Neuronal stem cell (in vitro differentiated cells): Measurements from ENCODE around the gene SGK1.

ENCODE experiments used
- DNase-seq: peaks from one replicate; pipeline ENCODE4 v3.0.0-alpha.2; 2013; ENCODE audit warnings: low spot score
- H2AFZ ChIP-seq: one replicate; pipeline ENCODE4 v1.6.1; 2013; ENCODE audit warnings: mild to moderate bottlenecking, low read length, inconsistent platforms
- H2AK5ac ChIP-seq: 2 replicates; pipeline ENCODE4 v1.6.1; 2013; ENCODE audit warnings: low read depth, mild to moderate bottlenecking, inconsistent platforms, low read length, moderate library complexity, mixed read lengths
- H2BK120ac ChIP-seq: 2 replicates; pipeline ENCODE4 v1.6.1; 2013; ENCODE audit warnings: low read depth, mild to moderate bottlenecking, inconsistent platforms, low read length, moderate library complexity, mixed read lengths
- H2BK12ac ChIP-seq: one replicate; pipeline ENCODE4 v1.6.1; 2013; ENCODE audit warnings: low read length, inconsistent platforms
- H2BK15ac ChIP-seq: 2 replicates; pipeline ENCODE4 v1.6.1; 2013; ENCODE audit warnings: mild to moderate bottlenecking, low read length, inconsistent platforms, mixed read lengths
- H2BK5ac ChIP-seq: one replicate; pipeline ENCODE4 v1.6.1; 2013; ENCODE audit warnings: inconsistent platforms, mild to moderate bottlenecking, low read length, moderate library complexity
- H3K14ac ChIP-seq: one replicate; pipeline ENCODE4 v1.6.1; 2013; ENCODE audit warnings: low read length, inconsistent platforms
- H3K18ac ChIP-seq: 2 replicates; pipeline ENCODE4 v1.6.1; 2013; ENCODE audit warnings: low read length, inconsistent platforms
- H3K23ac ChIP-seq: 2 replicates; pipeline ENCODE4 v1.6.1; 2013; ENCODE audit warnings: low read depth, mild to moderate bottlenecking, mixed read lengths, low read length, inconsistent platforms; ENCODE audit not compliant: poor library complexity
- H3K27ac ChIP-seq: replicated peaks from 3 replicates; pipeline ENCODE4 v1.5.1; 2013; ENCODE audit warnings: low read length, inconsistent platforms
- H3K27me3 ChIP-seq, 3 experiments: 2 replicates each; pipeline ENCODE4 v1.6.1; 2013; ENCODE audit warnings: low read length in 3 of 3, mild to moderate bottlenecking in 2 of 3, inconsistent platforms in 1 of 3, low read depth in 1 of 3, mixed read lengths in 1 of 3, moderate library complexity in 1 of 3; ENCODE audit not compliant: control insufficient read depth in 3 of 3, insufficient read depth in 3 of 3
- H3K36me3 ChIP-seq, 2 donors: replicated peaks in 1 of 2; 2 replicates each; pipeline ENCODE4 v1.6.1; 2013; ENCODE audit warnings: low read length in 2 of 2; ENCODE audit not compliant: control insufficient read depth in 2 of 2, insufficient read depth in 2 of 2
- H3K4ac ChIP-seq: 2 replicates; pipeline ENCODE4 v1.6.1; 2013; ENCODE audit warnings: inconsistent platforms, mild to moderate bottlenecking, low read length, moderate library complexity
- H3K4me1 ChIP-seq, 2 donors: 1 replicate in 1 of 2; 2 replicates in 1 of 2; pipeline ENCODE4 v1.6.1; 2013; ENCODE audit warnings: low read length in 2 of 2, low read depth in 1 of 2; ENCODE audit not compliant: control insufficient read depth in 2 of 2, insufficient read depth in 1 of 2
- H3K4me2 ChIP-seq: one replicate; pipeline ENCODE4 v1.6.1; 2013; ENCODE audit warnings: mild to moderate bottlenecking, low read length, inconsistent platforms; ENCODE audit not compliant: insufficient read depth, poor library complexity, severe bottlenecking
- H3K4me3 ChIP-seq, 2 donors: 2 replicates each; pipeline ENCODE4 v1.5.1; 2013; ENCODE audit warnings: low read length in 2 of 2, mild to moderate bottlenecking in 2 of 2, inconsistent platforms in 1 of 2, moderate library complexity in 1 of 2
- H3K79me1 ChIP-seq: one replicate; pipeline ENCODE4 v1.6.1; 2013; ENCODE audit warnings: low read depth, mild to moderate bottlenecking, inconsistent platforms, low read length, moderate library complexity
- H3K9ac ChIP-seq: one replicate; pipeline ENCODE4 v1.6.1; 2013; ENCODE audit warnings: mild to moderate bottlenecking, low read depth, low read length, inconsistent platforms; ENCODE audit not compliant: poor library complexity
- H3K9me3 ChIP-seq, 2 donors: replicated peaks in 1 of 2; 2 replicates each; pipeline versions ENCODE3 to v1.6.1; 2013; ENCODE audit warnings: low read length in 2 of 2, mild to moderate bottlenecking in 2 of 2, inconsistent platforms in 1 of 2, low read depth in 1 of 2, mixed read lengths in 1 of 2, moderate library complexity in 1 of 2; ENCODE audit not compliant: control insufficient read depth in 2 of 2, insufficient read depth in 1 of 2
- H4K8ac ChIP-seq: one replicate; pipeline ENCODE4 v1.6.1; 2013; ENCODE audit warnings: low read depth, mild to moderate bottlenecking, inconsistent platforms, low read length, moderate library complexity
- H4K91ac ChIP-seq: one replicate; pipeline ENCODE4 v1.6.1; 2013; ENCODE audit warnings: low read length, low read depth, mild to moderate bottlenecking, inconsistent platforms; ENCODE audit not compliant: poor library complexity
- WGBS, 2 donors: extraction: QIAGEN DNeasy Blood & Tissue Kit; methylation state at CpG; one replicate each; pipeline ENCODE4 v1.1.7; 2013; ENCODE audit warnings: missing lambda C conversion rate in 2 of 2, mixed read lengths in 1 of 2; ENCODE audit not compliant: insufficient read length in 2 of 2, insufficient replicate concordance in 1 of 2; ENCODE audit errors: extremely low coverage in 2 of 2; 5-methylcytosine and 5-hydroxymethylcytosine counted together

SGK1 gene

DNA sequence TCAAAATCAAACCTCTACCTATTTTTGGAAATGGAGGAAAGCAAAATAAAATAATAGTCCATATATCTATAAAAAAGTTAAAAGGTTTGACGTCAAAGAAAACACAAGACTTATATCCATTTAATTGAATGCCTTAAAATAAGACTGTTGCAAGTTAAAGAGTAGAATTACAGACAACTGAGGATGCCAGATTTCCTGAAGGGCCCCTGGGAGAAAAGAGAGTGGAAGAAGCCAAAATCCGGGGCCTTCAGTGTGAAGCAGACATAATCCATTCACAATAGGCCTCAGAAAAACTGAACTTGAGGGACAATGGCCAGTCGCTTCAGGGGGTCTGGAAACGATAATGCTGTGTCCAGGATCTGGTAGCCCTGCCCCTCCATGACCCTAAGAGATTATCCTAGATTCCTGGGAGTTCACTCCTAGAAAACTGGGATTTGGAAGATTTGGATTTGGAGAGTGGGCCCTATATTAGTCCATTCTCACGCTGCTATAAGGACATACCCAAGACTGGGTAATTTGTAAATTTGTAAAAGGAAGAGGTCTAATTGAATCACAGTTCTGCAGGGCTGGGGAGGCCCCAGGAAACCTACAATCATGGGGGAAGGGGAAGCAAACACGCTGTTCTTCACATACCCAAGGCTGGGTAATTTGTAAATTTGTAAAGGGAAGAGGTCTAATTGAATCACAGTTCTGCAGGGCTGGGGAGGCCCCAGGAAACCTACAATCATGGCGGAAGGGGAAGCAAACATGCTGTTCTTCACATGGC, 171.5 kb downstream of the SGK1 start:
- Histone ChIP-seq H3K9ac (no peak overlapping the region), H3K4me3 (no peak overlapping the region), H3K27ac (no peak overlapping the region), H3K18ac (no peak overlapping the region), H2BK5ac (no peak overlapping the region), H4K8ac (no peak overlapping the region), H3K4me2 (no peak overlapping the region), H3K4ac (no peak overlapping the region), H3K27me3 (no peaks in the 10 kb centered on the region), H3K14ac (no peak overlapping the region), H2BK12ac (no peak overlapping the region), H2BK120ac (no peak overlapping the region), H3K4me1 (peaks cover 3 to 4% of the 10 kb centered on the region in 2 donors), H4K91ac (no peak overlapping the region), H2BK15ac (no peak overlapping the region), H2AK5ac (no peak overlapping the region), H3K9me3 (no peaks in the 10 kb centered on the region), H3K79me1 (no peaks in the 10 kb centered on the region), H3K23ac (no peak overlapping the region), H2AFZ (peak overlapping the region; percentile 4), H3K36me3 (no peaks in the 10 kb centered on the region)
- no CpG with 5 or more reads among the region's 7 CpGs for WGBS, 2 donors
- peak; percentile 41 for DNase-seq

GRCh38 chr6:134145786-134146185, 172.1 kb downstream of the SGK1 start:
- Histone ChIP-seq H2BK5ac (no peak overlapping the region), H3K36me3 (no peaks in the 10 kb centered on the region), H3K79me1 (no peaks in the 10 kb centered on the region), H3K14ac (no peak overlapping the region), H3K27ac (no peak overlapping the region), H2AFZ (no peak overlapping the region), H3K9me3 (no peaks in the 10 kb centered on the region), H3K4me2 (no peak overlapping the region), H3K4me1 (peaks cover 3 to 4% of the 10 kb centered on the region in 2 donors), H3K4ac (no peak overlapping the region), H2BK120ac (no peak overlapping the region), H3K9ac (no peak overlapping the region), H4K8ac (no peak overlapping the region), H3K27me3 (no peaks in the 10 kb centered on the region), H2BK12ac (no peak overlapping the region), H3K4me3 (no peak overlapping the region), H3K23ac (no peak overlapping the region), H2AK5ac (no peak overlapping the region), H2BK15ac (no peak overlapping the region), H4K91ac (no peak overlapping the region), H3K18ac (no peak overlapping the region)
- no CpG with 5 or more reads among the region's 5 CpGs for WGBS, 2 donors
- DNase-seq = no peak

GRCh38 chr6:134138226-134138975, 179.5 kb downstream of the SGK1 start:
- H3K4ac ChIP-seq = no peak overlapping the region
- H3K36me3 ChIP-seq = peaks cover 0 to 2% of the 10 kb centered on the region in 2 donors
- WGBS, 2 donors = no CpG with 5 or more reads among the region's 3 CpGs
- no peak overlapping the region for H2BK120ac ChIP-seq
- H3K4me1 ChIP-seq = no peaks in the 10 kb centered on the region
- no peaks in the 10 kb centered on the region for H3K79me1 ChIP-seq
- H3K23ac ChIP-seq = no peak overlapping the region
- no peak overlapping the region for H4K91ac ChIP-seq
- no peaks in the 10 kb centered on the region for H3K27me3 ChIP-seq
- H2AK5ac ChIP-seq = no peak overlapping the region
- no peak overlapping the region for H3K14ac ChIP-seq
- no peak for DNase-seq
- H2BK15ac ChIP-seq = no peak overlapping the region
- no peak overlapping the region for H3K27ac ChIP-seq
- H3K4me3 ChIP-seq = no peak overlapping the region
- H3K18ac ChIP-seq = no peak overlapping the region
- H3K9me3 ChIP-seq = no peaks in the 10 kb centered on the region
- no peak overlapping the region for H2AFZ ChIP-seq
- H3K4me2 ChIP-seq = no peak overlapping the region
- H4K8ac ChIP-seq = no peak overlapping the region
- H2BK5ac ChIP-seq = no peak overlapping the region
- H3K9ac ChIP-seq = no peak overlapping the region
- H2BK12ac ChIP-seq = no peak overlapping the region

DNA sequence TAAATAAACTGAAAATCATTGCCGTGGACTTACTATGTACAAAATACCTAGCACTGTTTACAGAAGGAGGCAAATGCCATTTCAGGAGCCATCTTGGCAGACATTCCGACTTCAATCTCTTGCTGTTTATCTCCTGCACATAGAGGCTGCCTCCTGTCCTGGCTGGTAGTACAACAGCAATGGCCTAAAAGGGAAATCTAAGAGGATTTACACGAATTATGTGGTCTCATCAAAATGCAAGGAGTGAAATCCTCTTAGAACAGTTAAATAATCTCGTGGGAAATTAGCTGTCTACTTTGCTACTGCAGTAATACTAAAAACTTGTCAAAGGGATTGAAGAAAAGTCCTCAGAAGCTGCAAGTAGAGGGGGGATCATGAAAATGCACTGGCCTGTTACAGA, 183.3 kb downstream of the SGK1 start:
- Histone ChIP-seq H3K4me2 (no peak overlapping the region), H2AK5ac (no peak overlapping the region), H3K9ac (no peak overlapping the region), H3K27ac (no peak overlapping the region), H2BK5ac (no peak overlapping the region), H3K4ac (no peak overlapping the region), H3K36me3 (no peaks in the 10 kb centered on the region), H4K91ac (no peak overlapping the region), H3K14ac (no peak overlapping the region), H3K4me1 (no peaks in the 10 kb centered on the region), H2BK15ac (no peak overlapping the region), H3K23ac (no peak overlapping the region), H2AFZ (no peak overlapping the region), H3K9me3 (peaks cover 0 to 2% of the 10 kb centered on the region in 2 donors), H3K79me1 (no peaks in the 10 kb centered on the region), H2BK12ac (no peak overlapping the region), H3K4me3 (no peak overlapping the region), H3K27me3 (no peaks in the 10 kb centered on the region), H3K18ac (no peak overlapping the region), H4K8ac (no peak overlapping the region), H2BK120ac (no peak overlapping the region)
- no CpG with 5 or more reads among the region's 4 CpGs for WGBS, 2 donors
- no peak for DNase-seq
